ENCODE results near the gene LUM.
"Not testable (repeated sequence)": the region's sequence is repeated elsewhere in the genome, so short reads cannot be mapped to it uniquely, and the experiment has no call there.

The LUM gene

DNA sequence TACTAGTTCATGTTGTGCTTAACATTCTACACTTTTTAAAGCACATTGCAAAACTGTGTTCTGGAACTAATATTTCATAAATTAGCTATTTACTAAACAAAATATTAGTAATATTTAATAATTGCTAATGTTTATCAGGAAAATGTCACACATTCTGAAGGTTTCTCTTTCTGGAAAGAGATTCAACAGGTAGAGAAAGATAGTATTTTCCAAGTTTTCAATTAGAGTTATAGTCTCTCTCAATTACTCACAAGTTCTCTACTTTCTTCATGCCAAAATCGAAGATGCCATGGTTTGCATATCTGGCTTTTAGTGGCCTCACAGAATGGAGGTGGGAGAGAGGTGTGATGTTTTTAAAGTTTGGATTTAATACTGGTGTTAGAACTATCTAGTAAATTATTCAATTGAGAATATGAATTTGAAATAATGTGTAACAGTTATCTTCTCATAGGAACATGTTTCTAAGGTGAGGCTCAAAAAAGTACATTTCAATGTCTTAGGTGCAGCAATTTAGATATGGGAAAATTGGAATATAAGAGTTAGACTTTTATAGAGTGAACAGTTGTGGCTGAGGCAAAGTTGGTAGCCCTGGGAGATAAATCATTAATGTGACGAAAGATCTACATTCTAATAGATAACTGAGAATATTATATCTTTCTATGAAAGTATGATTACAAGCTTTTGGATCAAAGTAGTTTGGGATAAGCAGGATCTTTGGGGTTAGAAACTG, 1.5 kb downstream of the LUM start:
- DNase-seq (ENCODE audit: low read depth) = no peak

GRCh38 chr12:91109148-91109564, 2.1 kb downstream of the LUM start:
- no peak for DNase-seq (ENCODE audit: low read depth)

- no peak for DNase-seq (ENCODE audit: low read depth)
These were observed 3.0 kb downstream of the LUM start for GRCh38 chr12:91108196-91108755.

DNA sequence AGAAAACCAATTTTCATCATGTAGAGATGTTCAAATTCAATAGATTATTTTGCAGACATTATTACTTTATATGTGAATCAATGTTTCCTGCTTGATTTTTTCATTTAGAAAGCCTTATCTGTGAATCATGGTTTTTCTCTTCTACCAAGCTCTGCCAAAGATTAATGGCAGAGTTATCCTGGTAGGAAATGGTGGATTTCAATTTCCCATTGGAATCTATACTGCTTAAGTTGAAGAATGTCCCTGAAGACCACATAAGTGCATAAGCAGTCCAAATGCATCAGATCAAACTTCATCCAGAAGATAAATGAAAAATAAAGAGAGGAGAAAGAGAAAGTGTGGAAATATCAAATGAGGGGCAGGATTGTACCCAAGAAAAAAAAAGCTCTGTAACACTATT, 5.0 kb downstream of the LUM start:
- no peak for DNase-seq (ENCODE audit: low read depth)

DNA sequence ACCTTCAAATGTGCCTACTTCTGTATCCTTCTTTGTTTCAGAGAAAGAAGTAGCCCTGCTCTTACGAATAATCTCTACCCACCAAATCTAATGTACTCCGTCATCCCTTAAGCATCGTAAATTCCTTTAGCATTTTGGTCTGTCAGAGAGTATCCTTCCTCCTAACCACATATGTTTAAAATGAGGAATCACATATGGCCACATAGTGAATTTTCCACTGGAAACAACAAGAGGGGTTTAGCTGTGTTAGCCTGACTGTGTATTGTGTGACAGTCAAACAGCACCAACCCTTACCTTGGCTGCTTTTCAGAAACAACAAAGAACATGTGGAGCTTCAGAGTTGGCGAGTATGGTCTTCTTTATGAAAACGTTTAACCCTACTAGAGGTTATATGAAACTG, 5.5 kb downstream of the LUM start:
- DNase-seq (ENCODE audit: low read depth) = no peak

DNA sequence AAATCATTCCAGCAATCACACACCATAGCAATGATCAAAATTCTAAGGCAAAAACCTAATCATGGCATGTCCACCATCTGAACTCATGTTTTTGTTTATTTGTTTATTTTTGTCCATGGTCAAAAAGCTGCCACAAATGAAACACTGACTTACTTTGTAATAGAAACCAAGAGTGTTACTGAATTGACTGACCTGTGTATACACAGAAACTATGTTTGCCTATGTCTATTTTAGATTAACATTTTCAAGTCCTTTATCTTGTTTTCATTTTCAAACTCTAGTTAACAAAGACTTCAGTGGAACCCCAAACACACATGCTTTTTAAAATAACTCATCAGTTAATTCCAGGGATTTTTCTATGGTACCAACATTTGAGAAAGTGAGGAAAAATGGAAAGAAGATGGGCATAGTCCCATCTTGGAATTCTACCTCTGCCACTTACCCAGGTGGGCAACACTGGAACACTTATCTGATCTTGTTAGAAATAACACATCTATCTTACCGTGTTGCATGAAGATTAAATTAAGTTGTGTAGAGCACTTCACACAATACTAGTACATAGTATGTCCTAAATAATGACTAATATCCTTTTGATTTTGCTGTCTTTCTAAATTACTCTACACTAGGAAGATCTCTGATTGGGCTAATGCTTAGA, 6.4 kb downstream of the LUM start:
- no peak for DNase-seq (ENCODE audit: low read depth)

DNA sequence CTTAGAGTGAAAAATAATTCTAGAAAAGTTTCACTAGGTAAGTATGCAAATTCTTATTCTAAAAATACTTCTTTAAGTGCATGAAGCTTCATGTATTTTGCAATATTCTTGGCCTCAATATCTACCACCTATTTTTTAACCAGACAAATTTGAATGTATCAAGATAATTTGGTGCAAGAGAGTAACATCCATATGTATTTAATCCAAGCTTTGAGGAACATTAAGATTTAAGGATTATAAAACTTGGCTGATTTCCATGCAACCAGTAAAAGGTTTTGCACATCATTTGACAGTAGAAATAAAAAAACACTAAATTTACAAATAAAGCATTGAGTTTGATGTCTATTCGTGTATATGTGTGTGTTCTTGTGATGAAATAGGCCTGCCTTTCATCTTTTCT, 7.7 kb downstream of the LUM start:
- DNase-seq (ENCODE audit: low read depth) = no peak

GRCh38 chr12:91103101-91103500, 8.2 kb downstream of the LUM start:
- no peak for DNase-seq (ENCODE audit: low read depth)

- no peak for DNase-seq (ENCODE audit: low read depth)
These were observed 10.4 kb downstream of the LUM start for GRCh38 chr12:91100906-91101305.

GRCh38 chr12:91099836-91100235, 11.5 kb downstream of the LUM start:
- no peak for DNase-seq (ENCODE audit: low read depth)

- DNase-seq (ENCODE audit: low read depth) = no peak
These were observed 12.0 kb downstream of the LUM start for GRCh38 chr12:91099341-91099740.

GRCh38 chr12:91098941-91099340, 12.4 kb downstream of the LUM start:
- DNase-seq (ENCODE audit: low read depth) = no peak

GRCh38 chr12:91098461-91098860, 12.8 kb downstream of the LUM start:
- DNase-seq (ENCODE audit: low read depth) = no peak

- no peak for DNase-seq (ENCODE audit: low read depth)
These were observed 16.3 kb downstream of the LUM start for GRCh38 chr12:91094957-91095356.

GRCh38 chr12:91094032-91094662, 17.1 kb downstream of the LUM start:
- DNase-seq (ENCODE audit: low read depth) = no peak

DNA sequence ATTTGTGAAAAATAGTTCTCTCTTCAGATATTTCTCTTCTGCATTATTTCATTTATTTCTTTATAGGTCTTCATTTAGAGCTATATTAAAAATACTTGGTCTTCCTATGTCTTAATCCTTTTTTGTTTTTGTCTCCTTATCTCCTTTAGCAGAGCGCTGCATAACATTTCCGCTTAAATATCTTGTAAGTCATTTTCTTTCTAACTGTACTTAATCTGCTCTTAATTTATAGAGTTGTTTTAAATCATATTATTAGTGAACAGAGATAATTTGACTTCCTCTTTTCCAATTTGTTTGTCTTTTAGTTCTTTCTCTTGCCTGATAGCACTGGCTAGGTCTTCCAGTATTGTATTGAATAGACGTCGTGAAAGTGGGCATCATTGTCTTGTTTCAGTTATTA, 18.0 kb downstream of the LUM start:
- DNase-seq (ENCODE audit: low read depth) = no peak

- no peak for DNase-seq (ENCODE audit: low read depth)
These were observed 19.2 kb downstream of the LUM start for GRCh38 chr12:91091916-91092715.

GRCh38 chr12:91089953-91090352, 21.3 kb downstream of the LUM start:
- not testable (repeated sequence) for DNase-seq (ENCODE audit: low read depth)

DNA sequence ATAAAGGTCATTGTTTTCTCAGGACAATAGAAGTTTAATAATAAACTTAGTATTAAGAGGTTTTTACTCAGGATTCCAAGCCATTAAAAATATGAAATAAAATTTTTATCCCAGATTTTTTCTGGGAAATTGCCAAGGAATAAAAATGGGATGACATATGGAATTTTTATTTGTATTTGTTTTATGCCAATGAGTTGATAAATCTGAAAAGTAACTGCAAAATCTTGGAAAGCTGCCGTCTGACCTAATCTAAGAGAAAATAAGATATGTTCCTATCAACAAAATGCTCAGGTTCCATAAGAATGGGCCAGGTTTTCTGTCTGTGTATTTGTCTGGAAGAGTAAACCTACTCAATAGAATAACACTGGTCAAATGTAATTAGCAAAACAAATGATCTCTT, 31.3 kb downstream of the LUM start:
- no peak for DNase-seq (ENCODE audit: low read depth)

DNA sequence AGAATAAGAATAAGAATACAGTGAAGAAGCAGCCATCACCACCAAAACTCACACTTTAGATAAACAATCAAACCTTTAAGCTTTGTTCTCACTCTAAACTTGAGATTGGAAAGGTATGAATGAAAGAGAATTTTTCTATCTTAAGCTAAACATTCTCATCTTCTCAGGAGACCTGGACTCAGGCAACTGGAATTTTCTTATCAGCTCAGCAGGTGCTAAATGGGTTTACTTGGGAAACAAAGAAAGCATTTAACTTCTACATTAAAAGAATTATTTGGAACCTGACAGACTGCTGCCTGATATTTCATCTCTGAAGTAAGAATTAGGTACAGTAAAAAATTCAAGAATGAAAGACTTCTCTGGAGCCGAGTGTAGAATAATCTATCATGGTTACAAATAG, 32.8 kb downstream of the LUM start:
- DNase-seq (ENCODE audit: low read depth) = no peak

GRCh38 chr12:91077228-91077954, 33.9 kb downstream of the LUM start:
- DNase-seq (ENCODE audit: low read depth) = no peak

DNA sequence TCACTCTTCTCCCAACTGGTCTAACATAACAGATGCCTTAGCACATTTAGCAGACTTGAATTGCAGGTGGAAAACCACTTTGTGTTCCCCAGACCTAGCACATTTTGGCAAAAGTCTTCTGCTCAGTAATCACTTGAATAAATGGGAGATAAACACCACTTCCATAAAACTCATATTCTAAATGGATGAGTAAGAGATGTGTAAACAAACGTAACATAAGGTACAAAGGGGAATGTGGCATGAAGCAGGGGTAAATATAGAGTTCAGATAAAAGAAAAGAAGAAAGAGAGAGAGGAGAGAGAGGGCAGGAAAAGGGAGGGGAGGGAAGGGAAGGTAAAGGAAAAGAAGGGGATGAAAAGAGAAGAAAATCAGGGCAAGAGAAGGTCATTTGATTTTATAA, 36.4 kb downstream of the LUM start:
- no peak for DNase-seq (ENCODE audit: low read depth)
